Right lobe of liver (tissue), 6 donors: ENCODE measurements around the gene KLF13. TPM values are rescaled to one million over a fixed set of nuclear protein-coding genes. Genes with fewer than 3 reads are reported as not detected.
A peak's percentile ranks its signal among the peaks of the same experiment; 100 is the strongest.

Source experiments
- ATAC-seq, 4 donors: fragments of 200-7000 bp; cut with Tn5 transposase; one replicate each; pipeline ENCODE4 v1.9.1; 2020; ENCODE audit warnings: mild to moderate bottlenecking in 4 of 4, moderate library complexity in 4 of 4
- DNase-seq, 3 donors: peaks; one replicate each; pipeline ENCODE4 v3.0.0-alpha.2; 2020
- H3K27ac ChIP-seq, 3 donors: fragments of 200-600 bp; one replicate each; pipeline ENCODE4 v1.8.0; 2022
- H3K27me3 ChIP-seq, 2 donors: fragments of 200-600 bp; one replicate each; pipeline ENCODE4 v1.8.0; 2022
- H3K36me3 ChIP-seq, 4 donors: fragments of 200-600 bp; sonication (generic) in 1 of 4; one replicate each; pipeline versions ENCODE4 v1.5.1 to v1.8.0; 2017 to 2022; ENCODE audit warnings: control low read depth in 1 of 4
- H3K4me1 ChIP-seq, 4 donors: fragments of 200-600 bp; sonication (generic) in 1 of 4; one replicate each; pipeline versions ENCODE4 v1.5.1 to v1.8.0; 2017 to 2022; ENCODE audit warnings: control low read depth in 1 of 4
- H3K4me3 ChIP-seq, 3 donors: fragments of 200-600 bp; one replicate each; pipeline ENCODE4 v1.8.0; 2022
- H3K9me3 ChIP-seq, 4 donors: fragments of 200-600 bp; sonication (generic) in 1 of 4; one replicate each; pipeline versions ENCODE4 v1.5.1 to v1.8.0; 2017 to 2022; ENCODE audit warnings: control low read depth in 1 of 4
- POLR2A ChIP-seq: fragments of 450-650 bp; IDR thresholded peaks from one replicate; pipeline ENCODE4 v1.6.1; 2017; ENCODE audit warnings: antibody characterized with exemption, mild to moderate bottlenecking
- WGBS: methylation state at CpG from one replicate; pipeline ENCODE4 v1.1.6; 2018; ENCODE audit warnings: low coverage, low lambda C conversion rate; ENCODE audit not compliant: insufficient coverage; ENCODE audit errors: missing lambda C conversion rate; 5-methylcytosine and 5-hydroxymethylcytosine counted together
- intact Hi-C, 2 donors: fragments of 100-400 bp; cut with DNase I; formaldehyde crosslinking; loops; one replicate each; pipeline versions ENCODE4 v1.11.2 to v1.14.1; 2022
- total RNA-seq, 6 experiments: library from RNA; depleted of rRNA in 2 of 6; stranded (reverse); fragments of >200 nt in 2 of 6; fragmentation: NEBNext Ultra II Directional in 3 of 6; extraction: Animal tissue kit (Norgen Biotek cat#: 25700) in 3 of 6; gene quantifications; one replicate each; pipeline versions ENCODE4 v1.1.0 to v1.2.4, GENCODE V29; 2016 to 2023
- TF ChIP-seq, protein P1 (sequence below), 4 donors: fragments of 200-600 bp in 3 of 4; fragments of 450-650 bp in 1 of 4; IDR thresholded peaks; one replicate each; pipeline versions ENCODE4 v1.5.1 to v1.8.0; 2016 to 2022; ENCODE audit warnings: antibody characterized with exemption in 4 of 4, mild to moderate bottlenecking in 2 of 4
- donor health status: DM: no; HTN: yes; CAD: no.
- donor health status: DM: no; HTN: no; CAD: no.
- donor health status: DM: no; HTN: no; CAD: no.
- donor health status: DM: no; HTN: yes; CAD: no.
- donor health status: DM: no; HTN: yes; CAD: no.

KLF13 gene
- total RNA-seq, 6 experiments from 2014 or later: 22.7 to 66.2 (median 28.5) TPM

GRCh38 chr15:31397851-31398661, 71.4 kb downstream of the KLF13 start:
- H3K36me3 ChIP-seq: no peaks in the 10 kb centered on the region
- TF ChIP-seq, protein P1, sequence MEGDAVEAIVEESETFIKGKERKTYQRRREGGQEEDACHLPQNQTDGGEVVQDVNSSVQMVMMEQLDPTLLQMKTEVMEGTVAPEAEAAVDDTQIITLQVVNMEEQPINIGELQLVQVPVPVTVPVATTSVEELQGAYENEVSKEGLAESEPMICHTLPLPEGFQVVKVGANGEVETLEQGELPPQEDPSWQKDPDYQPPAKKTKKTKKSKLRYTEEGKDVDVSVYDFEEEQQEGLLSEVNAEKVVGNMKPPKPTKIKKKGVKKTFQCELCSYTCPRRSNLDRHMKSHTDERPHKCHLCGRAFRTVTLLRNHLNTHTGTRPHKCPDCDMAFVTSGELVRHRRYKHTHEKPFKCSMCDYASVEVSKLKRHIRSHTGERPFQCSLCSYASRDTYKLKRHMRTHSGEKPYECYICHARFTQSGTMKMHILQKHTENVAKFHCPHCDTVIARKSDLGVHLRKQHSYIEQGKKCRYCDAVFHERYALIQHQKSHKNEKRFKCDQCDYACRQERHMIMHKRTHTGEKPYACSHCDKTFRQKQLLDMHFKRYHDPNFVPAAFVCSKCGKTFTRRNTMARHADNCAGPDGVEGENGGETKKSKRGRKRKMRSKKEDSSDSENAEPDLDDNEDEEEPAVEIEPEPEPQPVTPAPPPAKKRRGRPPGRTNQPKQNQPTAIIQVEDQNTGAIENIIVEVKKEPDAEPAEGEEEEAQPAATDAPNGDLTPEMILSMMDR (IDR thresholded peaks at IDR 0.05): no peak
- no peak for TF ChIP-seq POLR2A
- 73% methylated on average over 3 of the region's 21 CpGs for WGBS
- H3K4me1 ChIP-seq: peaks cover 0 to 3% (median 0%) of the 10 kb centered on the region in 4 donors
- ATAC-seq (no peak), DNase-seq (no peak)
- peak overlapping the region in 2 of 3 donors; percentile 35 to 52 for H3K27ac ChIP-seq
- intact Hi-C loops: no loop called here
- H3K4me3 ChIP-seq: no peak overlapping the region
- H3K9me3 ChIP-seq: no peaks in the 10 kb centered on the region
- H3K27me3 ChIP-seq: no peaks in the 10 kb centered on the region

- Histone ChIP-seq H3K4me1 (peaks cover 0 to 3% (median 0%) of the 10 kb centered on the region in 4 donors), H3K27me3 (no peaks in the 10 kb centered on the region), H3K27ac (no peak overlapping the region), H3K36me3 (no peaks in the 10 kb centered on the region), H3K4me3 (no peak overlapping the region), H3K9me3 (no peaks in the 10 kb centered on the region)
- TF ChIP-seq POLR2A: no peak
- TF ChIP-seq, protein P1 (IDR thresholded peaks at IDR 0.05): no peak
- peak in 1 of 4 donors; percentile 17 for ATAC-seq
- intact Hi-C loops: no loop called here
- no peak for DNase-seq
- no CpG with 5 or more reads among the region's 10 CpGs for whole genome bisulfite sequencing
Observed at GRCh38 chr15:31398677-31399301, 72.2 kb downstream of the KLF13 start.

DNA sequence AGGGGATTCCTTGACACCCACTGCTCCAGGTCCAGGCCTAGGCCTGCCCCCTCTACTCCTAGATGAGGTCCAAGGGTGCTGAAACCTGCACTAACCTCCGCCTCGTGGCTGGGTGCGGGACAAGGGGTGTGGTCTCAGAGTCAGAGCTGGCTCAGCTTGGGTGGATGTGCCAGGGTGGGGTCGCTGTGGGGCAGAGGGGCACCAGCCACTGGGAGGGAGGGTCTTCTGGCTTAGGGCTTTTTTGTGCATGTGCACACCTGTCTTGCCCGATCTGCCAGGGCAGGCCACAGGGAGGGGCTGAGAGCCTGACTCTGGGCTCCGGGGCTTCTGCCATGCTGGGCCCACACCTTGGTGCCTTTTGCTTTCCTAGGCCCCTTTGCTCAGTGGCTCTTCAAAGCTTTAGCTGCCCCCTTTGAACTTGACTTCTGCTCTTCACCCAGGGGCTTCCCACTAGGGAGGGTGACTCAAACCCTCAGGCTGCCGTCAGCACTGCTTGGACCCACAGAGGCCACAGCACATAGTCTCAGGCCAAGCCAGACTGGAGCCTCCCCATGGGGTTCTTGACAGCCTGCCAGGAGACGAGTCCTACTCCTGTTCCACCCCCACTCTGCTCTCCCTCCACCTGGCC, 73.0 kb downstream of the KLF13 start:
- Histone ChIP-seq H3K4me3 (no peak overlapping the region), H3K27ac (no peak overlapping the region), H3K4me1 (peaks cover 0 to 3% (median 0%) of the 10 kb centered on the region in 4 donors), H3K36me3 (no peaks in the 10 kb centered on the region), H3K27me3 (no peaks in the 10 kb centered on the region), H3K9me3 (no peaks in the 10 kb centered on the region)
- TF ChIP-seq, protein P1 (IDR thresholded peaks at IDR 0.05): no peak
- TF ChIP-seq POLR2A: no peak
- ATAC-seq (no peak), DNase-seq (no peak)
- 33% methylated on average over 1 of the region's 8 CpGs for WGBS
- intact Hi-C loops: no loop called here

GRCh38 chr15:31400222-31400927, 73.7 kb downstream of the KLF13 start:
- TF ChIP-seq, protein P1 (IDR thresholded peaks at IDR 0.05): no peak
- no peak for TF ChIP-seq POLR2A
- no peaks in the 10 kb centered on the region for H3K27me3 ChIP-seq
- intact Hi-C loops: no loop called here
- 85% methylated on average over 8 of the region's 13 CpGs for WGBS
- no peaks in the 10 kb centered on the region for H3K36me3 ChIP-seq
- ATAC-seq (no peak), DNase-seq (no peak)
- H3K27ac ChIP-seq: no peak overlapping the region
- peaks cover 0 to 3% (median 0%) of the 10 kb centered on the region in 4 donors for H3K4me1 ChIP-seq
- no peaks in the 10 kb centered on the region for H3K9me3 ChIP-seq
- H3K4me3 ChIP-seq: no peak overlapping the region
